ENCODE results near the gene TSSC4. TPM values are rescaled to one million over a fixed set of nuclear protein-coding genes. Genes with fewer than 3 reads are reported as not detected.

The TSSC4 gene
- total and polyA plus RNA-seq, 7 donors: 43.7 to 60.1 (median 49.6) TPM

DNA sequence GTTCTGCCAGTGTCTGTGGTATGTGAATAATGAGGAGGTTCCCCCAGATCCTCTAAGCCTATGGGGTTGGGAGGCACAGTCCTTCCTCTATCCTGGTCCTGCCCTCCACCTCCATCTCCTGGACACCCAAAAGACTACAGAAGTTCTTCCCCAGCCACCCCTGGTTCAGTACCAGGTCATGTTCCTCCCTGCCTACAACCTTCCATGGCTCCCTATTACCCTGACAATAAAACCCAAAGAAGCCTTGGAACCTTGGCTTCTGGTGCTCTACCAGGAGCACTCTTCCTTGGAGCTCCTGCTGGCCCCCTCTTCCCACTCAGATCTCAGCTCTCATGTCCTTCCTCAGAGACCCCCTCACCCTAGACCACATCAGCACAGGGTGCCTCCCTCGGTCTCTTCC is 30.8 kb downstream of the TSSC4 start:
- Histone ChIP-seq H3K36me3 (no peaks in the 10 kb centered on the region), H3K4me1 (no peaks in the 10 kb centered on the region), H3K27me3 (peaks cover 0 to 6% (median 0%) of the 10 kb centered on the region in 3 donors), H3K9me3 (no peaks in the 10 kb centered on the region), H3K27ac (no peak overlapping the region), H3K4me3 (no peak overlapping the region)
- DNase-seq: no peak
- TF ChIP-seq, protein P1, sequence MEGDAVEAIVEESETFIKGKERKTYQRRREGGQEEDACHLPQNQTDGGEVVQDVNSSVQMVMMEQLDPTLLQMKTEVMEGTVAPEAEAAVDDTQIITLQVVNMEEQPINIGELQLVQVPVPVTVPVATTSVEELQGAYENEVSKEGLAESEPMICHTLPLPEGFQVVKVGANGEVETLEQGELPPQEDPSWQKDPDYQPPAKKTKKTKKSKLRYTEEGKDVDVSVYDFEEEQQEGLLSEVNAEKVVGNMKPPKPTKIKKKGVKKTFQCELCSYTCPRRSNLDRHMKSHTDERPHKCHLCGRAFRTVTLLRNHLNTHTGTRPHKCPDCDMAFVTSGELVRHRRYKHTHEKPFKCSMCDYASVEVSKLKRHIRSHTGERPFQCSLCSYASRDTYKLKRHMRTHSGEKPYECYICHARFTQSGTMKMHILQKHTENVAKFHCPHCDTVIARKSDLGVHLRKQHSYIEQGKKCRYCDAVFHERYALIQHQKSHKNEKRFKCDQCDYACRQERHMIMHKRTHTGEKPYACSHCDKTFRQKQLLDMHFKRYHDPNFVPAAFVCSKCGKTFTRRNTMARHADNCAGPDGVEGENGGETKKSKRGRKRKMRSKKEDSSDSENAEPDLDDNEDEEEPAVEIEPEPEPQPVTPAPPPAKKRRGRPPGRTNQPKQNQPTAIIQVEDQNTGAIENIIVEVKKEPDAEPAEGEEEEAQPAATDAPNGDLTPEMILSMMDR (IDR thresholded peaks at IDR 0.05): no peak
- TF ChIP-seq POLR2A (IDR thresholded peaks at IDR 0.05) (no peak), EP300 (IDR thresholded peaks at IDR 0.05) (no peak), POLR2AphosphoS5 (IDR thresholded peaks at IDR 0.05) (no peak)
- intact Hi-C loops (cut with DNase I): no loop called here
- 93% methylated on average over 1 of the region's 1 CpG for WGBS, 2 donors

DNA sequence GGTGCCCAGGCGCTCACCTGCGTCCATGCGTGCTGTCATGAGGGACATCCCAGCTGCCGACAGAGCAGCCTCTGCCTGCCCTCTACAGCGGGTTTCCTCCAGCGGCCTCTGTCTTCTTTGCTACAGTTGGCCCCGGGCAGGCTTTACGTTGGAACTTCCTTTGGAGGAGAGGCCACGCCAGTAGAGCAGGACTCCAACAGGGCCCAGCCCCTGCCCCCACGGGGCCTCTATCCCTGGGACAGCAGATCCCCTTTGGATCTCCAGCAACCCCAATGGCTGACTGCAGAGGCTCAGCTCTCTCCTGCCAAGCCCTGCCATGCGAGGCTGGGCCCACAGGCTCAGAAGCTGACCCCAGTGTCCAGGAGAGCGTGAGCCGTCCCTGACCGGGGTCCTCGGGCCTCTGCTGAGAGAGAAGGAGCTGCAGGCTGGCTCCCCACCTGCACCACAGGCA is 31.6 kb downstream of the TSSC4 start:
- H3K9me3 ChIP-seq: no peaks in the 10 kb centered on the region
- intact Hi-C loops (cut with DNase I): no loop called here
- no peak overlapping the region for H3K27ac ChIP-seq
- no peak for DNase-seq
- H3K4me3 ChIP-seq: no peak overlapping the region
- no peak for TF ChIP-seq POLR2A (IDR thresholded peaks at IDR 0.05)
- TF ChIP-seq, protein P1 (IDR thresholded peaks at IDR 0.05): no peak
- TF ChIP-seq POLR2AphosphoS5 (IDR thresholded peaks at IDR 0.05): no peak
- TF ChIP-seq EP300 (IDR thresholded peaks at IDR 0.05): no peak
- H3K27me3 ChIP-seq: peaks cover 0 to 13% (median 0%) of the 10 kb centered on the region in 3 donors
- H3K36me3 ChIP-seq: no peaks in the 10 kb centered on the region
- no peaks in the 10 kb centered on the region for H3K4me1 ChIP-seq
- WGBS, 2 donors: 80 to 84% methylated on average over 15 of the region's 15 CpGs

DNA sequence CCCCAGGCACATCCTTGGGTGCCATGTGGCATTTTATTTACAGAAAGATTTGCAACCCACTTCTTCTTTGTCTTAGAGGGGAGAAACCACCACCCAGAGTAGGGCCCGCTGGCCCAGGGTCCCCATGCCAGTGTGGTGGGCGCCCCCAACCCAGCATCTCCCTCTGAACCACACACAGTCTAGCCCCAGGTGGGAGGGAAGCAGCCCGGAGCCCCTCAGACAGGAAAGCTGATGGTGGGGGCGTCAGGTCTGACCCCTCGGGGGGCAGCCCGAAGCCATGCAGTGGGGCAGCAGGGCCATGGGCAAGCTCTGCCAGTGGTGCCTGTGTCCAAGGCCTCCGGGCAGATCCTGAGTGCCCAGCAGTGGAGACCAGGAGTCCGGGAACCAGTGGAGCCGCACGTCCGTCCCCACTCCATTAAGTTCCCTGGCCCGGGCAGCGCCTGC is 32.1 kb downstream of the TSSC4 start:
- Histone ChIP-seq H3K9me3 (no peaks in the 10 kb centered on the region), H3K36me3 (no peaks in the 10 kb centered on the region), H3K4me1 (no peaks in the 10 kb centered on the region), H3K4me3 (no peak overlapping the region), H3K27ac (no peak overlapping the region), H3K27me3 (peaks cover 0 to 17% (median 0%) of the 10 kb centered on the region in 3 donors)
- no peak for DNase-seq
- intact Hi-C loops (cut with DNase I): no loop called here
- TF ChIP-seq POLR2AphosphoS5 (IDR thresholded peaks at IDR 0.05) (no peak), EP300 (IDR thresholded peaks at IDR 0.05) (no peak), POLR2A (IDR thresholded peaks at IDR 0.05) (no peak)
- TF ChIP-seq, protein P1 (IDR thresholded peaks at IDR 0.05): no peak
- WGBS, 2 donors: 87 to 95% methylated on average over 13 of the region's 13 CpGs

DNA sequence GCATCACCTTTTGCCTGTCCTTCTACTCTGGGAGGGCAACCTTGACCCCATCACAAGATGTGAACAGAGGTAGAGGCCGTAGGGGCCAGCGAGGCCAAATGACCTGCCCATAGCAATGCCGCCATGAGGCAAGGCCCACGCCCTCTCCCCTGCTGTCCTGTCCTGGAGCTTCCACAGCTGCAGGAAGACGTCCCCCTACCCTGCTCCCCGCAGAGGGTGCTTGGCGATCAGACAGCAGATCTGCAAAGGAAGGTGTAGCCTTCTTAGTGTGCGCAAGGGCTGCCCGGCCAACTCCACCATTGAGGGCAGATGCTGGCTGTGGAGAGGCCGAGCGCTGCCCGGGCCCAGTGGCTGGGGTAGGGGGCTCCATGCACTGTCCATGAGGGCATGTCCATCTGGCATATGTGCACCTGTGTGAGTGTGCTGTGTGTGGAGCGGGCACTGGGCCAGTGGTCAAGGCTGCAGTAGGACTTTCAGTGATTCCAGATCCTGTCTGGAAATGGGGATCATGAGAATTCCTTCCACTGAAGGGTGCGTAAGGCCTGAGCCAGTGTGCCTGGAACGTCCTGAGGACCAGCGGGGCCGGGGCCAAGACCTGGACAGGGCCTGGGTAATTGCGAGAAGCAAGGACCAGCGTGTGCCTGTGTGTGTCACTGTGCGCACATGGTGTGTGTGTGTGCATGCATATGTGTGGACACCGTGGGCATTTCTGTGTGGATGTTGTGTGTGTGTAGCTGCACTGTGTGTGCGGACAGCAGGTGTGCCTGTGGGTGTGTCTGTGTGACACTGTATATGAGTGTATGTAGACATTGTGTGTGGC is 32.8 kb downstream of the TSSC4 start:
- H3K36me3 ChIP-seq: no peaks in the 10 kb centered on the region
- H3K27me3 ChIP-seq: peaks cover 0 to 17% (median 0%) of the 10 kb centered on the region in 3 donors
- no peak for DNase-seq
- intact Hi-C loops (cut with DNase I): no loop called here
- H3K27ac ChIP-seq: no peak overlapping the region
- no peaks in the 10 kb centered on the region for H3K9me3 ChIP-seq
- WGBS, 2 donors: 92 to 94% methylated on average over 22 of the region's 22 CpGs
- H3K4me3 ChIP-seq: no peak overlapping the region
- H3K4me1 ChIP-seq: no peaks in the 10 kb centered on the region
- TF ChIP-seq POLR2AphosphoS5 (IDR thresholded peaks at IDR 0.05) (no peak), EP300 (IDR thresholded peaks at IDR 0.05) (no peak), POLR2A (IDR thresholded peaks at IDR 0.05) (no peak)
- TF ChIP-seq, protein P1 (IDR thresholded peaks at IDR 0.05): no peak
